GM18861 (cell line): ENCODE measurements around the gene DTD1.

Experiments
- ATAC-seq: cut with Tn5 transposase; IDR thresholded peaks from one replicate; pipeline ENCODE4 v1.9.1; 2021; ENCODE audit not compliant: unreplicated experiment

Gene DTD1

DNA sequence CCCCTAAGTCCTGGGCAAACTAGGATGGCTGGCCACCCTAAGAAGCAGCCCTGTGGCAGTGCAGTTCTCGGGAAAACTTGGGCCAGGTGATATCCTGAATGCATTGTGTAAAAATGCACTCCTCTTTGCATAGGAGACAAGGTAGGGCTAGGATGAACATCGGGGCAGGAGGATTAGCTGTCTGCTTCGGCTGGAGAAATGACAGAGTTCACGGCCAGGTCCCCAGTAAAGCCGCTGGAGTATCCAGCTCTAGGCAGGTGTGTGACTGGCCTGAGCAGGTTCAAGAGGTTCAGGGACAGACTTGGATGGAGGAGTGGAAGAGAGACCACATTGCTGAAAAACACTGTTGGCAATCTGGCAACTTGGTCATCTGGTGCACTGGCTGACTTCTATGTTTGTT, 26.4 kb downstream of the DTD1 start:
- ATAC-seq, result no peak

DNA sequence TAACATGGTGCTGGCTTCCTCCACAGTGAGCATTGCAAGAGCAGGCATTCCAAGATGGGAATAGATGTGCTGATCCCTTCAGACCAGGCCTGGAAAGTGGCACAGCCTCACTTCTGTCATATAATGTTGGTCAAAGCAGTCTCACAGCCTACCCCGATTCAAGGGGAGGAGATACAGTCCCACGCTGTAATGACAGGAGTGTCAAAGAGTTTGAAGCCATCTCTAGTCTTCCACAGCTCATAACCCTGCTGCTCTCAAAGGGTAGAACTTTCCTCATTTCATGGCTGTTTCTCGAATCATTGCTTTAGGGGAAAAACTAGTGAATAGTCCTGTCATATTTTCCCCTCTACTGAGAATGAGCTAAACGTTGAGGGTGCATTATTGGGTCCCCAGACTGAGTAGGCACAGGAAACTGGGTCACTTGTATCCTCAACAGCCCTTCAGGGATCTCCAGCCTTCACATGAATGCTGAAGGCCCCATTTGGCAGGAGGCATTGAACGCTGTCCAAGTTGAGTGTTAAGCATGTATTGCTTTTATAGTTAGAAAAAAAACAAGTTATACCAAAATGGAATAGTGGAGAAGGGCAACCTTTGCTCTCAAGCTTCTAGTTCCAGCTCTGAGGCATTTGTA, 27.3 kb downstream of the DTD1 start:
- ATAC-seq, result no peak

DNA sequence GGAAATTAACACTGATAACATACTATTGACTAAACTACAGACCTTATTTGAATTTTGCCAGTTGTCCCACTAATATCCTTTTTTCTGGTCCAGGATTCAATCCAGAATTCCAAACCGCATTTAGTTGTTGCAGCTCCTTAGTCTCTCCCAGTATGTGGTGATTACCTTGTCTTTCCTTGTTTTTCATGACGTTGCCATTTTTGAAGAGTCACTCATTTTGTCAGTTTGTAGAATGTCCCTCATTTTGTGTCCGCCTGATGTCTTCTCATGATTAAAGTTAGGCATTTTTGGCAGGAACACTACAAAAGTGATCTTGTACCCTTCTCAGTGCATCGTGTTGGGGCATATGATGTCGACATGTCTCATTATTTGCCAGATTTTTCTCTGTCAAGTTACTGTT, 33.1 kb downstream of the DTD1 start:
- no peak for ATAC-seq

GRCh38 chr20:18623156-18623910, 35.5 kb downstream of the DTD1 start:
- ATAC-seq, result no peak

GRCh38 chr20:18624948-18625347, 37.1 kb downstream of the DTD1 start:
- ATAC-seq, result no peak

DNA sequence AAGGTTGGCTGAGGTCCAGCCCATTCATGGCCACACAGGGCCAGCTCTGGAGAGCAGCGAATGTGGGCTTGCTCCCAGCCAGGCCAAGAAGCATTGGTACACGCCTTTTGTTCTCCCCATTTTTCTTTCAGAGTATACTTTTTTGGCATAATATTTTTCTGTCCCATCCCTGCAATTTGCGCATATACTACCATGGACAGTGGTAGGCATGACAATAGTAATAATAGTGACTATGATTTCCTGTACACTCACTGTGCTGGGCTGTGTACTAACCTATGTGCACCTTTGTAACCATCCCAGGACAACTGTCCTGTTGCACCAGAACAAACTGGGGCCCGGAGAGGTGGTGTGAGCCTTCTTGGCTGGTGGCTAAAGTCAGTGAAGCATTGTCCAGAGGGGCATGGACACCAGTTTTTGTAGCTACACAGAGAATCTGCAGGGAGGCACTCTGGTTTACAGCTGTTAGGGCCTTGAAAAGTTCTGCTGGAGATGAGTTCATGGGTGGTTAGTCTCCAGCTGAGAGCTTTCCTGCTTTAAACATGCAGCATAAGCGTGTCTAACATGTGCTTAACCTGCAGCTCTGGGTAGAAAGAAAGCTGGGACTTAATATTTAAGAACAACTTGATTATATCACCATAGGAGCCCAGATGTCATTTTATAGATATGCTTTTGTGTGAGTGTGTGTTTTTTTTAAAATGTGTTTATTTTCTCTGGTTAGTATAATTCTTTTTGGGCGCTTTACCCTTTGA, 38.2 kb downstream of the DTD1 start:
- ATAC-seq, result no peak

DNA sequence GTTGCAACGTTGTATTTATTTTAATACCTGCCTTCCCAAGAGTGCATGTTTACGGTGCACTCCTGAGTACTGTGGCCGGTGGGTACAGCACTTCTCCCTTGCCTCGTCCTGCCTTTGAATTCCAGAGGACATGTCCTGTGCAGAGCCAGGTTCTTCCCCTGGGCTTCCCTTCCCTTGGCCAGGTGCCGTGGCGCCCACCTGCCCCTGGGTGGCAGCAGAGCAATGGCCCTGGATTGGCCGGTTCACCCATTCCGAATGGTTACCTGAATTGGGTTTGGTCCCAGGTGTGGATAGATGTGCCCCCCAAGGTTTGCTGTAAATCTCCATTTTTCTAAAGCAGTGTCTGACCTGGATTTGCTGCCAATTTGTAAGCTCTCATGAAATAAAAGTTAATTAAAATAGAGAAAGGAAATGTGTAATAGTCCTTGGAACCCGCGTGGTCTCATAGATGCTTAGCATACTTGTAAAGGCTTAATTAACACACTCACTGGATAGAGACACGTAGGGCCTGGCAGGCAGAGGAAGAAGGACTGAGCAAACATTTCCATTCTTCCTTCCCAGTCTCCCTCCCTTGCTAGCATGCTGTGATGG, 40.6 kb downstream of the DTD1 start:
- ATAC-seq, result no peak

- peak; percentile 73 for ATAC-seq
Measured at GRCh38 chr20:18632196-18632789, 44.4 kb downstream of the DTD1 start.

DNA sequence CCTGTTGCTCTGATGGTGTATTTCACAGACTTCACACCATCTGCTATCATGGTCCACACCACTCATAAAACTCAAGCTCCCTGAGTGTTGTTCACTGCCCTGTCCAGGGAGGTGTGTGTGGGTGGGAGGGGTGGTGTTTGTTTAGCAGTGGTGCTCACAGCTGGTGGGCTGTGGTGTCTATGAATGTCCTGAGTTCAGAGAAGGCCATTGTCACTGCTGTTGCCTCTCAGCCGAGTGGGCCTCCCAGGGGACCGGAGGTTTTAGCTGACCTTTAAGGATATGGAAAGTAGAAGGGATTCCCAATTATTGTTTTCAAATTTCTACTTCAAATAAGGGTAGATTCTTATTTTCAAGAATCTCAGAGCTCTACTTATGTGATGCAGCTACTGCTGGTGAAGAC, 45.6 kb downstream of the DTD1 start:
- no peak for ATAC-seq

DNA sequence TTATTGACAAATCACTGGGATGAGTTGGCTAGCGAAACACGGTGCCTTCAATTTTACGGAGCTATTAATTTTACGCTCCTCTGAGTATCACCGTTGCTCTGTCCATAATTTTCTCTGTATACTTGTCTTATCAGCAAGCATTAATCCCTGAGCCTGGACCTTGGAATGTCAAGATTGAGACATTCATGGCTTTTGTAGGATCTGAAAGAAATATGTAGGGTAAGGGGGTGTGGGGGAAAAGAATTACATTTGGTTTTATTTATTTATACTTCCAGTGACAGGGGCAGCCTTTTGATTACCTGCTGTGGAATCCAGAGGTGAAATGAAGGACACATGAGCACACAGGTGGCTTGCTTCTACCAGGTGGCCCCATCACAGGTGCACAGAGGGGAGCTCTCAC, 46.6 kb downstream of the DTD1 start:
- ATAC-seq, result no peak

DNA sequence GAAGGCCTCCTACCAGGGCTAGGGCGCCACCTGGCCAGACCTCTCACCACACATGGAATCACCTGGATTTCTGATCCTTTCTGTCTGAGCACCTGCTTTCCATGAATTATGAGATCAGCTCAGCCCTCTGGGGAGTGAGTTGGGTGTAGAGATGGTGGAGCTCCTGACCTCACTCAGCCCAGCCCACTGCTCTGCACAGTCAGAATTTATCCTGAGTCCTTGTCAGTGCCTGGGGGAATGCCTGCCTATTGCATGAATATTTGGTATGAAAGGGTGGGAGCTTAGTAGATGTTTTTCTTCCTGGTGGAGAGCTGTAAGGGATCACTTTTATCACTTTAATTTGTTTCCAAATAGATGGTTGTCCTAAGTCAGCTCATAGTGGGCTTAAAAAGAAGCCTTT, 47.5 kb downstream of the DTD1 start:
- no peak for ATAC-seq

DNA sequence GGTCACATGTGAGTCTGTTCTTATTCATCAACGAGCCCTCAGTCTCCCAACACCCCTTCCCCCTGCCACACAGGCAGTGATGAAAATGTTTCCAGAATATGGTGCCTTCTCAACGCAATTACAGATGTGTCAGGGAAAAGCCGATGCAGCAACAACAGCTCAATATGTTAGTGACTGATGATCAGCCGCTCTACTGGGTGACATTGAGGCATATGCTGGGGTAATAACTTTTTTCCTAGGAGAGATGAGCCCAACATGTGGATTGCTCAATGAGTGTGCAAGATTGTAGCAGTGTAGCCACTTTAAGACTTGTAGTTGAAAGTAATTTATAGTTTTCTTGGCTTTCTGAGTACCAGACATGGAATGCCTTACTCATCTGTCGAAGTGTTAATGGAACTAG, 49.4 kb downstream of the DTD1 start:
- ATAC-seq, result no peak

GRCh38 chr20:18638768-18639167, 50.9 kb downstream of the DTD1 start:
- ATAC-seq, result no peak

- ATAC-seq, result no peak
Measured at GRCh38 chr20:18639501-18639979, 51.7 kb downstream of the DTD1 start.

- ATAC-seq, result no peak
Measured at GRCh38 chr20:18645196-18645745, 57.4 kb downstream of the DTD1 start.

GRCh38 chr20:18645851-18646250, 58.0 kb downstream of the DTD1 start:
- ATAC-seq, result no peak

- ATAC-seq, result no peak
Measured at GRCh38 chr20:18647777-18648176, 59.9 kb downstream of the DTD1 start.

DNA sequence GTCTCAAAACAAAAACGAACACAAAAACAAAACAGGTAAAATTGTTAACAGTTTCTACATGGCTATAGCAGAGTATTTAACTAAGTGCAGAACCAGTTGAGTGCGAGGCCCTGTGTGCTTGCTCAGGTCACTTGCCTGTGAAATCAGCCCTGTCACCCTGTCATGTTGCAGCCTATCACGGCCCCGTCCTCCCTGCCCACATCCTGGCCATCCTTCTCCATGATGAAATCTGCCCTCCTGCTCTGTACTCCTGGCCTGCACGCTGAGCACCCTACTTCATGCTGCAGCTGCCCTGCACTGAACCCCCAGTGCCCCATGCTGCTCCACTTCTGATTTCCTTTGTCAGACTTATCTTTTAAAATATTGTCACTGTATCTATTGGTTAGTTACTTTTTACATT, 62.4 kb downstream of the DTD1 start:
- no peak for ATAC-seq

DNA sequence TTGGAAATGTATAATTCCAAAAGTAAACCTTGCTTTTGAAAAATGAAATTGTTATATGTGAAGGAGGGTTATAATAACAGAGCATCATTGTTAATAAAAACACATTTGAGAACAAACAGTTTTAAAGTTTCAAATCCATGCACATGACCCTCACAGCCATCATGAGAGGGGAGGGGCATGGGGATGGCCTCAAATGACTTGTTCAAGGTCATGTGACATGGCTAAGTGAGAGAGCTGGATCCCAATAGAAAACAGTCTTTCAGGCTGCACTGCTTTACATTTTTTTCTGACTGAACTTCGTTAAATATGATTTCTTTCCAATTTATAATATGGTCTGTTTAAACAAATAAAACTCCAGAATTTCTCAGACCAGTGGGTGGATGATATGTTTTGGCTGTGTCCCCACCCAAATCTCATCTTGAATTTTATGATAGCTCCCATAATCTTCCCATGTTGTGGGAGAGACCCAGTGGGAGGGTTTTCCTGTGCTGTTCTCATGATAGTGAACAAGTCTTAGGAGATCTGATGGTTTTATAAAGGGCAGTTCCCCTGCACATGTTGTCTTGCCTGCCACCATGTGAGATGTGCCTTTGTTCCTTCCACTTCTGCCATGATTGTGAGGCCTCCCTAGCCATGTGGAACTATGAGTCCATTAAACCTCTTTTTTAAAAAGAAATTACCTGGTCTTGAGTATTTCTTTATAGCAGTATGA, 66.0 kb downstream of the DTD1 start:
- ATAC-seq, result no peak

DNA sequence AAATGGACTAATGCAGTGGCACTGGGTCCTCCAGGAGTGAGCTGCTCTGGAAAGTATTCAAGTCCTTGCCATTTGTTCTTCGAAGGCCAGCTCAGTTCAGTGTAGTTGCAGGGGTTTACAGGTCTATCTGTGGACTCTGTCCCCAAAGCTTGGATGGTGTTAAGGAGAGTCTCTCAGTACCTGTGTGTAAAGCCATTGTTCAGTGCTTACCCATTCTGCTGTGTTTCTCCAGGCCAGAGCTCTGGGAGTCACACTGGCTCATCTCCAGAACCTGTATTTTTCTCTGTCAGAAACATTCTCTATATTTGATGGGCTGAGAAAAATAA, 66.6 kb downstream of the DTD1 start:
- no peak for ATAC-seq
